Endodermal cell (in vitro differentiated cells): ENCODE measurements around the gene TMEM158. TPM values are rescaled to one million over a fixed set of nuclear protein-coding genes. Genes with fewer than 3 reads are reported as not detected.

ENCODE experiments used
- DNase-seq: peaks from one replicate; pipeline ENCODE4 v3.0.0-alpha.2; 2017
- H3K27ac ChIP-seq: 2 replicates; pipeline ENCODE4 v1.5.1; 2013; ENCODE audit warnings: mild to moderate bottlenecking, low read depth, low read length, moderate library complexity
- H3K27me3 ChIP-seq: 2 replicates; pipeline ENCODE4 v1.6.1; 2013; ENCODE audit warnings: mild to moderate bottlenecking, low read length, moderate library complexity; ENCODE audit not compliant: insufficient read depth, control insufficient read depth, poor library complexity, severe bottlenecking
- H3K36me3 ChIP-seq: 2 replicates; pipeline ENCODE4 v1.7.0; 2013; ENCODE audit warnings: mild to moderate bottlenecking, low read length, moderate library complexity; ENCODE audit not compliant: control insufficient read depth, insufficient read depth
- H3K4me1 ChIP-seq: one replicate; pipeline ENCODE4 v1.7.0; 2013; ENCODE audit warnings: low read length; ENCODE audit not compliant: control insufficient read depth, insufficient read depth
- H3K4me3 ChIP-seq: 2 replicates; pipeline ENCODE4 v1.5.1; 2013; ENCODE audit warnings: mild to moderate bottlenecking, low read length, moderate library complexity
- H3K9ac ChIP-seq: 2 replicates; pipeline ENCODE4 v1.6.1; 2013; ENCODE audit warnings: mild to moderate bottlenecking, low read length, moderate library complexity; ENCODE audit not compliant: poor library complexity, severe bottlenecking; ENCODE audit errors: extremely low read depth
- H3K9me3 ChIP-seq: 2 replicates; pipeline ENCODE4 v1.6.1; 2013; ENCODE audit warnings: mild to moderate bottlenecking, low read length, moderate library complexity; ENCODE audit not compliant: control insufficient read depth
- H3K27ac Mint-ChIP-seq: 2 replicates; pipeline ENCODE4 v1.8.0; 2020; ENCODE audit warnings: mixed read lengths
- H3K27me3 Mint-ChIP-seq: 2 replicates; pipeline ENCODE4 v1.8.0; 2021; ENCODE audit warnings: mild to moderate bottlenecking, mixed read lengths; ENCODE audit not compliant: insufficient read depth
- H3K36me3 Mint-ChIP-seq: 2 replicates; pipeline ENCODE4 v1.8.0; 2020; ENCODE audit warnings: low read depth, mixed read lengths
- H3K4me1 Mint-ChIP-seq: 2 replicates; pipeline ENCODE4 v1.8.0; 2020; ENCODE audit warnings: mixed read lengths
- H3K4me3 Mint-ChIP-seq: 2 replicates; pipeline ENCODE4 v1.8.0; 2020; ENCODE audit warnings: mild to moderate bottlenecking, moderate library complexity, mixed read lengths
- H3K9me3 Mint-ChIP-seq: 2 replicates; pipeline ENCODE4 v1.8.0; 2020; ENCODE audit warnings: mild to moderate bottlenecking, mixed read lengths
- WGBS, 2 experiments: methylation state at CpG; one replicate each; pipeline versions ENCODE4 v1.1.5 to v1.1.7; 2013; ENCODE audit warnings: missing lambda C conversion rate in 2 of 2, mixed read lengths in 1 of 2; ENCODE audit not compliant: insufficient coverage in 1 of 2, insufficient read length in 1 of 2; 5-methylcytosine and 5-hydroxymethylcytosine counted together
- total RNA-seq, 2 donors: library from RNA; stranded (reverse); fragmentation: NEBNext Ultra II Directional in 1 of 2; extraction: Animal tissue kit (Norgen Biotek cat#: 25700) in 1 of 2; gene quantifications; 2 replicates in 1 of 2; 3 replicates in 1 of 2; pipeline ENCODE4 v1.2.1, GENCODE V29; 2021
- TF ChIP-seq, protein P1 (sequence below): fragments of 200-600 bp; sonication (generic); conservative IDR thresholded peaks from 2 replicates; pipeline ENCODE4 v1.5.0; 2021; ENCODE audit warnings: antibody characterized with exemption, mild to moderate bottlenecking

TMEM158 gene
- total RNA-seq, 2 donors from 2014 or later, result 0.31 to 5.5 TPM

GRCh38 chr3:45258317-45258716 is 32.2 kb upstream of the TMEM158 start:
- Histone ChIP-seq H3K36me3 (no peaks in the 10 kb centered on the region), H3K9me3 (no peaks in the 10 kb centered on the region), H3K27me3 (peaks cover 10% of the 10 kb centered on the region), H3K27ac (no peak overlapping the region), H3K4me3 (no peak overlapping the region), H3K4me1 (no peaks in the 10 kb centered on the region), H3K9ac (no peak overlapping the region)
- peaks cover 56% of the 10 kb centered on the region for H3K27me3 Mint-ChIP-seq
- H3K27ac Mint-ChIP-seq, result no peak overlapping the region
- DNase-seq, result no peak
- TF ChIP-seq, protein P1, sequence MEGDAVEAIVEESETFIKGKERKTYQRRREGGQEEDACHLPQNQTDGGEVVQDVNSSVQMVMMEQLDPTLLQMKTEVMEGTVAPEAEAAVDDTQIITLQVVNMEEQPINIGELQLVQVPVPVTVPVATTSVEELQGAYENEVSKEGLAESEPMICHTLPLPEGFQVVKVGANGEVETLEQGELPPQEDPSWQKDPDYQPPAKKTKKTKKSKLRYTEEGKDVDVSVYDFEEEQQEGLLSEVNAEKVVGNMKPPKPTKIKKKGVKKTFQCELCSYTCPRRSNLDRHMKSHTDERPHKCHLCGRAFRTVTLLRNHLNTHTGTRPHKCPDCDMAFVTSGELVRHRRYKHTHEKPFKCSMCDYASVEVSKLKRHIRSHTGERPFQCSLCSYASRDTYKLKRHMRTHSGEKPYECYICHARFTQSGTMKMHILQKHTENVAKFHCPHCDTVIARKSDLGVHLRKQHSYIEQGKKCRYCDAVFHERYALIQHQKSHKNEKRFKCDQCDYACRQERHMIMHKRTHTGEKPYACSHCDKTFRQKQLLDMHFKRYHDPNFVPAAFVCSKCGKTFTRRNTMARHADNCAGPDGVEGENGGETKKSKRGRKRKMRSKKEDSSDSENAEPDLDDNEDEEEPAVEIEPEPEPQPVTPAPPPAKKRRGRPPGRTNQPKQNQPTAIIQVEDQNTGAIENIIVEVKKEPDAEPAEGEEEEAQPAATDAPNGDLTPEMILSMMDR, result no peak
- H3K9me3 Mint-ChIP-seq, result no peaks in the 10 kb centered on the region
- 64 to 79% methylated on average over 3 of the region's 3 CpGs for WGBS, 2 experiments
- peaks cover 2% of the 10 kb centered on the region for H3K4me1 Mint-ChIP-seq
- no peak overlapping the region for H3K4me3 Mint-ChIP-seq
- no peaks in the 10 kb centered on the region for H3K36me3 Mint-ChIP-seq

DNA sequence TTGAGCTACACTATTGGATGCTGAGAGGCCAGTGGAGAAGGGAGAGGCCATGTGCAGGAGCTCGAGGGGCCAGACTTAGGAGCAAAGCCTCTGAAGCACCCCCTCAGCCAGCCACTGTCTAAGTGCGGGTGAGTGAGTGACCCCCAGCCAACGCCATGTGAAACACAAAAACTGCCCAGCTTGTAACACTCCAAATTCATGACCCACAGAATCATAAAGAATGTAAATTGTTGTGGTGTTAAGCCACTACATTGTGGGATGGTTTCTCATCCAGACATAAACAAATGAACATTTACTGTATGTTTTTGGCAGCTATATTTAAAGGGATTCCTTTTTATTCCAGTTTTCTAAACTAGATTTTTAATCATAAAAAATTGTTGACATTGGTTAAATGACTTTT is 27.2 kb upstream of the TMEM158 start:
- H3K9me3 Mint-ChIP-seq, result no peaks in the 10 kb centered on the region
- peaks cover 22% of the 10 kb centered on the region for H3K27me3 ChIP-seq
- 95 to 100% methylated on average over 1 to 3 of the region's 3 CpGs for WGBS, 2 experiments
- H3K9me3 ChIP-seq, result no peaks in the 10 kb centered on the region
- no peak for DNase-seq
- H3K4me3 ChIP-seq, result no peak overlapping the region
- H3K27ac Mint-ChIP-seq, result no peak overlapping the region
- H3K4me1 Mint-ChIP-seq, result peaks cover 2% of the 10 kb centered on the region
- H3K27ac ChIP-seq, result no peak overlapping the region
- H3K27me3 Mint-ChIP-seq, result peaks cover 70% of the 10 kb centered on the region
- no peaks in the 10 kb centered on the region for H3K36me3 ChIP-seq
- no peak overlapping the region for H3K4me3 Mint-ChIP-seq
- TF ChIP-seq, protein P1, result no peak
- H3K36me3 Mint-ChIP-seq, result no peaks in the 10 kb centered on the region
- no peaks in the 10 kb centered on the region for H3K4me1 ChIP-seq
- no peak overlapping the region for H3K9ac ChIP-seq

DNA sequence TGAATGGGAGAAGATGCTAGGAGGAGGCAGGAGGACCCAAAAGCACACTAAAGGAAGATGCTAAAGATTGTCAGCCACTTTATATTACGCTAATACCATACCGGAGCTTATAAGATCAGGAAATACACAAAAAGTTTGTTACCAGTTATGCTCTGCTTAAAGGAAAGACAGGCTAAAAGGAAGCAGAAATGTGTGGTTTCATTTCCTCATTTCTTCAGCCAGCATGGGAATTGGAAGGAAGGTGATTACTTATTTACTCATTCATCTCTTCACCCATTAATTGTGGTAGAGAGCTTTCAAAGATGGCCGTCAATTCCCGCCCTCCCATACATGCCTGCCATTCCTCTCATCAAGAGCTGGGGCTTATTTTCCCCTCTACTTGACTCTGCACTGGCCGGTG is 26.7 kb upstream of the TMEM158 start:
- DNase-seq, result no peak
- Mint-ChIP-seq H3K36me3 (no peaks in the 10 kb centered on the region), H3K9me3 (no peaks in the 10 kb centered on the region), H3K27ac (no peak overlapping the region), H3K4me1 (no peaks in the 10 kb centered on the region), H3K27me3 (peaks cover 70% of the 10 kb centered on the region), H3K4me3 (no peak overlapping the region)
- Histone ChIP-seq H3K4me1 (no peaks in the 10 kb centered on the region), H3K9me3 (no peaks in the 10 kb centered on the region), H3K9ac (no peak overlapping the region), H3K36me3 (no peaks in the 10 kb centered on the region), H3K4me3 (no peak overlapping the region), H3K27ac (no peak overlapping the region), H3K27me3 (peaks cover 22% of the 10 kb centered on the region)
- TF ChIP-seq, protein P1, result no peak
- 91 to 100% methylated on average over 3 to 5 of the region's 5 CpGs for WGBS, 2 experiments
